OCI-LY7 (cell line): Measurements from ENCODE around the gene UNC5B.

Experiments used
- EZH2phosphoT487 ChIP-seq: fragments of 200-600 bp; sonication (generic); IDR thresholded peaks from 2 replicates; pipeline ENCODE4 v1.6.1; 2018; ENCODE audit warnings: low read depth, borderline replicate concordance, mild to moderate bottlenecking, mixed run types, antibody characterized with exemption, low read length, moderate library complexity, mixed read lengths
- TF ChIP-seq, protein P1 (sequence below): fragments of 200-600 bp; sonication (generic); conservative IDR thresholded peaks from 2 replicates; pipeline ENCODE4 v1.5.1; 2014; ENCODE audit warnings: mild to moderate bottlenecking, antibody characterized with exemption, low read length, moderate library complexity, mixed read lengths

DNA sequence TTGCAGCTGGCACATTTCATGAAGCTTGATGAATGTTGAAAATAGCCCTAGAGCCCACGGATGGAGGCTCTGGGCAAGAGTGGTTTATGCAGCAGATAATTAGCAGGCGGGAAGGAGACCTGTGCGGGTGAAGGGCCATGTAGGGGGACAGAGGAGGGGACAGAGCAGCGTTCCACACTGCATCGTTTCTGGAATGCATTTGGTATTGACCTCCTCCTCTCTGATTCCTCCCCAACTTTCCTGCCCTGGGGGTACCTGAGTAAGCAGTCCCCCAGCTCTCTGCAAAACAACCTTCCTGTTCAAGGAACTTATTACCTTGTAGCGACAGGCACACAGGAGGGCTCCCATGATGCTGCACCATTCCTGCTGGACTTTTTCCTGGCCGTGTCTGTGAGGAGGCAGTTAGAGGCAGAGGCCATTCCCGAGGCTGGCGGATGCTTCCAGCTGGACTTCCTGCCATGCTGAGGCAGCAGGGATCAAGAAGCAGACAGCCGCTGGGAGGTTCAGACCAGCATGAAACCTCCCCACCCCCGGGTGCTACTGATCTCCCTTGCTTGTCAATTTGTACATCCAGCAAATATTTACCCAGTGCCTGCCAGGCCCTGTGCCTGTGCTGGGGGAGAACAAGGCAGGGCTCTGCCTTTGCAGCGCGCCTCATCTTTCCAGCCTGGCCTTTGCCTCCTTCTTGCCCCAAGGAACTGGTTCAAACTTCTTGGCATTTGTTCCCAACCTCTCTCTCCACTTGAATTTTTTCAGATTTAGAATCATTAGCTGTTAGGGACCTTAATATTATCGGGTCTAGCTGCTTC is 135.4 kb downstream of the UNC5B start:
- TF ChIP-seq, protein P1, sequence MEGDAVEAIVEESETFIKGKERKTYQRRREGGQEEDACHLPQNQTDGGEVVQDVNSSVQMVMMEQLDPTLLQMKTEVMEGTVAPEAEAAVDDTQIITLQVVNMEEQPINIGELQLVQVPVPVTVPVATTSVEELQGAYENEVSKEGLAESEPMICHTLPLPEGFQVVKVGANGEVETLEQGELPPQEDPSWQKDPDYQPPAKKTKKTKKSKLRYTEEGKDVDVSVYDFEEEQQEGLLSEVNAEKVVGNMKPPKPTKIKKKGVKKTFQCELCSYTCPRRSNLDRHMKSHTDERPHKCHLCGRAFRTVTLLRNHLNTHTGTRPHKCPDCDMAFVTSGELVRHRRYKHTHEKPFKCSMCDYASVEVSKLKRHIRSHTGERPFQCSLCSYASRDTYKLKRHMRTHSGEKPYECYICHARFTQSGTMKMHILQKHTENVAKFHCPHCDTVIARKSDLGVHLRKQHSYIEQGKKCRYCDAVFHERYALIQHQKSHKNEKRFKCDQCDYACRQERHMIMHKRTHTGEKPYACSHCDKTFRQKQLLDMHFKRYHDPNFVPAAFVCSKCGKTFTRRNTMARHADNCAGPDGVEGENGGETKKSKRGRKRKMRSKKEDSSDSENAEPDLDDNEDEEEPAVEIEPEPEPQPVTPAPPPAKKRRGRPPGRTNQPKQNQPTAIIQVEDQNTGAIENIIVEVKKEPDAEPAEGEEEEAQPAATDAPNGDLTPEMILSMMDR = no peak
- no peak for TF ChIP-seq EZH2phosphoT487
